Cardiac muscle cell (in vitro differentiated cells and primary cell): ENCODE results near the gene FBXW8. TPM values are rescaled to one million over a fixed set of nuclear protein-coding genes. Genes with fewer than 3 reads are reported as not detected.

Experiments used
- DNase-seq, 2 donors: peaks; one replicate each; pipeline versions ENCODE4 v3.0.0 to v3.0.0-alpha.2; 2010 to 2017; ENCODE audit warnings: low read depth in 1 of 2, low spot score in 1 of 2
- H3K27ac ChIP-seq: fragments of 200-600 bp; sonication (generic); 2 replicates; pipeline ENCODE4 v1.5.1; 2016
- H3K27me3 ChIP-seq: fragments of 200-600 bp; sonication (generic); 2 replicates; pipeline ENCODE4 v1.6.0; 2016; ENCODE audit warnings: control low read depth
- H3K36me3 ChIP-seq: fragments of 200-600 bp; sonication (generic); 2 replicates; pipeline ENCODE4 v1.5.1; 2016; ENCODE audit warnings: control low read depth
- H3K4me1 ChIP-seq: fragments of 200-600 bp; sonication (generic); 2 replicates; pipeline ENCODE4 v1.8.1; 2017; ENCODE audit warnings: low read depth, mild to moderate bottlenecking, mixed run types
- H3K4me3 ChIP-seq: fragments of 200-600 bp; sonication (generic); 2 replicates; pipeline ENCODE4 v1.5.1; 2016; ENCODE audit warnings: mild to moderate bottlenecking
- H3K9me3 ChIP-seq: fragments of 200-600 bp; sonication (generic); 2 replicates; pipeline ENCODE4 v1.5.1; 2017; ENCODE audit warnings: low read depth, mild to moderate bottlenecking, control low read depth
- polyA plus RNA-seq: library from polyadenylated mRNA; unstranded; fragments of >200 nt; fragmentation: Nextera tagmentation; extraction: Ambion mirVana; gene quantifications from 2 replicates; pipeline ENCODE4 v1.2.1, GENCODE V29; 2016
- total RNA-seq: library from RNA; depleted of rRNA; stranded (reverse); fragments of >200 nt; gene quantifications from 2 replicates; pipeline ENCODE4 v1.2.3, GENCODE V29; 2016
- TF ChIP-seq, protein P1 (sequence below): IDR thresholded peaks from 2 replicates; pipeline ENCODE4 v1.5.1; 2012; ENCODE audit warnings: low read depth, mild to moderate bottlenecking, low read length

FBXW8 gene
- total and polyA plus RNA-seq, 2 experiments from 2014 or later: 15.3 to 25.7 TPM

GRCh38 chr12:117047810-117048584 lies 137.2 kb downstream of the FBXW8 start:
- peak; percentile 35 to 89 for DNase-seq

GRCh38 chr12:117048585-117048904 lies 137.8 kb downstream of the FBXW8 start:
- no peak for DNase-seq
- Histone ChIP-seq H3K4me1 (peaks cover 69% of the 10 kb centered on the region), H3K27me3 (no peaks in the 10 kb centered on the region), H3K36me3 (no peaks in the 10 kb centered on the region), H3K4me3 (no peak overlapping the region), H3K27ac (peak overlapping the region; percentile 98), H3K9me3 (no peaks in the 10 kb centered on the region)
- TF ChIP-seq, protein P1, sequence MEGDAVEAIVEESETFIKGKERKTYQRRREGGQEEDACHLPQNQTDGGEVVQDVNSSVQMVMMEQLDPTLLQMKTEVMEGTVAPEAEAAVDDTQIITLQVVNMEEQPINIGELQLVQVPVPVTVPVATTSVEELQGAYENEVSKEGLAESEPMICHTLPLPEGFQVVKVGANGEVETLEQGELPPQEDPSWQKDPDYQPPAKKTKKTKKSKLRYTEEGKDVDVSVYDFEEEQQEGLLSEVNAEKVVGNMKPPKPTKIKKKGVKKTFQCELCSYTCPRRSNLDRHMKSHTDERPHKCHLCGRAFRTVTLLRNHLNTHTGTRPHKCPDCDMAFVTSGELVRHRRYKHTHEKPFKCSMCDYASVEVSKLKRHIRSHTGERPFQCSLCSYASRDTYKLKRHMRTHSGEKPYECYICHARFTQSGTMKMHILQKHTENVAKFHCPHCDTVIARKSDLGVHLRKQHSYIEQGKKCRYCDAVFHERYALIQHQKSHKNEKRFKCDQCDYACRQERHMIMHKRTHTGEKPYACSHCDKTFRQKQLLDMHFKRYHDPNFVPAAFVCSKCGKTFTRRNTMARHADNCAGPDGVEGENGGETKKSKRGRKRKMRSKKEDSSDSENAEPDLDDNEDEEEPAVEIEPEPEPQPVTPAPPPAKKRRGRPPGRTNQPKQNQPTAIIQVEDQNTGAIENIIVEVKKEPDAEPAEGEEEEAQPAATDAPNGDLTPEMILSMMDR: no peak

More at GRCh38 chr12:117047810-117048584, 137.2 kb downstream of the FBXW8 start:
- Histone ChIP-seq H3K36me3 (no peaks in the 10 kb centered on the region), H3K9me3 (no peaks in the 10 kb centered on the region), H3K4me1 (peaks cover 64% of the 10 kb centered on the region), H3K4me3 (no peak overlapping the region), H3K27ac (peak overlapping the region; percentile 98), H3K27me3 (no peaks in the 10 kb centered on the region)
- TF ChIP-seq, protein P1: no peak

DNA sequence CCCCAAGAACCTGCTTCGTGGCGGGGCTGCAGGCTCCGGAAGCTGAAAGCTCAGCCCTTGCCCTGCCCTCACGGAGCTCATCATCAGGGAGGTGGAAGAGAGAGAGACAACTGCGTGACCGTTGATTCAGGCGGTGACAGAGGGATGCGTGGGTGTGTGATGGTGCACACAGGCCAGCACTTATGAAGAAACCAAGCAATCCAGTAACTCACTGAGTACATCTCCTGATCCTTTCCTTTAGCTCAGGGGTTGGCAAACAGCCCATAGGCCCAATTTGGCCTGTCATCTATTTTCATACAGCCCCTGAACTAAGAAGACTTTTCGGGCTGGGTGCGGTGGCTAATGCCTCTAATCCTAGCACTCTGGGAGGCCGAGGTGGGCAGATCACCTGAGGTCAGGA lies 138.5 kb downstream of the FBXW8 start:
- Histone ChIP-seq H3K9me3 (no peaks in the 10 kb centered on the region), H3K36me3 (no peaks in the 10 kb centered on the region), H3K27ac (peak overlapping the region; percentile 98), H3K4me3 (no peak overlapping the region), H3K27me3 (no peaks in the 10 kb centered on the region), H3K4me1 (peaks cover 74% of the 10 kb centered on the region)
- TF ChIP-seq, protein P1: no peak
- no peak for DNase-seq

DNA sequence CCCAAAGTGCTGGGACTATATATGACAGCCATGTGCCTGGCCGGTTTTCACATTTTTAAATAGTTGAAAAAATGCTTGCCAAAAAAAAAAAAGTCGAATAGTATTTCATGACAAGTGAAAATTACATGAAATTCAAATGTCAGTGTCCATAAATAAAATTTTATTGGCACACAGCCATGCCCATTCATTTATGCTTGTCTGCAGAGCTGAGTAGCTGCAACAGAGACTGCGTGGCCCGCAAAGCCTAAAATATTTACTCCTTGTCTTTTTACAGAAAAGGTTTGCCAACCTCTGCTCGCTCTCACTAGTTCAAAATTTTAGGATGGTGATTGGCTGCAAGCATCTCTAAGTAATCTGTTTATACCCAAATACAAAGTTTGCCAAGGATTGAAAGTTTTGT lies 139.3 kb downstream of the FBXW8 start:
- TF ChIP-seq, protein P1: no peak
- H3K27ac ChIP-seq: peak overlapping the region; percentile 93
- H3K9me3 ChIP-seq: no peaks in the 10 kb centered on the region
- no peaks in the 10 kb centered on the region for H3K36me3 ChIP-seq
- H3K27me3 ChIP-seq: no peaks in the 10 kb centered on the region
- DNase-seq: no peak
- H3K4me1 ChIP-seq: peaks cover 71% of the 10 kb centered on the region
- no peak overlapping the region for H3K4me3 ChIP-seq

GRCh38 chr12:117051380-117051779 lies 140.6 kb downstream of the FBXW8 start:
- peaks cover 59% of the 10 kb centered on the region for H3K4me1 ChIP-seq
- H3K36me3 ChIP-seq: no peaks in the 10 kb centered on the region
- no peak overlapping the region for H3K4me3 ChIP-seq
- no peaks in the 10 kb centered on the region for H3K9me3 ChIP-seq
- H3K27ac ChIP-seq: peak overlapping the region; percentile 93
- H3K27me3 ChIP-seq: no peaks in the 10 kb centered on the region
- peak in 1 of 2 donors; percentile 73 for DNase-seq
- TF ChIP-seq, protein P1: no peak
